Effector CD4-positive, alpha-beta T cell (primary cell): ENCODE measurements around the gene RAB11A.
A peak's percentile ranks its signal among the peaks of the same experiment; 100 is the strongest.
"Not testable (repeated sequence)": the region's sequence is repeated elsewhere in the genome, so short reads cannot be mapped to it uniquely, and the experiment has no call there.

Source experiments
- DNase-seq: peaks from one replicate; pipeline ENCODE4 v3.0.0-alpha.2; 2020

RAB11A gene

GRCh38 chr15:65845826-65846519, 23.3 kb upstream of the RAB11A start:
- no peak for DNase-seq

DNA sequence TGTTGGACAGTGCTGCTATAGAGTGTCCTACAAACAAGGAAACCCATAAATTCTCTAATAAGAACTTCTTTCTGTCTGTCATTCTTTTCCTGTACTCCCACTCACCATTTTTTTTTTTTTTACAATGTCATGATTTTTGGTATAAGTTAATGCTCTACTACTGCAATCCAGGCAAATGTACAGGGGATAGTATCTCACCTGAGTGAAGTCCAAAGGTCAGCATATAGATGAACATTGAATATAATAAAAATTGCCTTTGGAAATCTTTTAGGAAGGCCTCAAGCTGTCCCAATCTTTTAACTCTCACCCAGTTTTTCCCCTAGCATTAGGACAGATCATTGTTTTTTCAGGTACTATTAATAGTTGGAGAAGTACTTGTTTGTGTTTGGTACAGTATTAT, 21.3 kb upstream of the RAB11A start:
- DNase-seq: no peak

DNA sequence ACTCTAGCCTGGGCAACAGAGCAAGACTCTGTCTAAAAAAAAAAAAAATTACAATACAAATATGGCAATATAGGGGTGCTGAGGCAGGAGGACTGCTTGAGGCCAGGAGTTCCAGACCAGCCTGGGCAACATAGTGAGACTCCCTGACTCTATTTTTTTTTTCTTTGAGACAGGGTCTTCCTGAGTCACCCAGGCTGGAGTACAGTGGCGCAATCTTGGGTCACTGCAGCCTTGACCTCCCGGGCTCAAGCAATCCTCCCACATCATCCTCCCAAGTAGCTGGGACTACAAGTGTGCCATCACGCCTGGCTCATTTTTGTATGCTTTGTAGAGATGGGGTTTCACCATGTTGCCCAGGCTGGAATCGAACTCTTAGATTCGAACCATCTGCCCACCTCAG, 17.3 kb upstream of the RAB11A start:
- no peak for DNase-seq

DNA sequence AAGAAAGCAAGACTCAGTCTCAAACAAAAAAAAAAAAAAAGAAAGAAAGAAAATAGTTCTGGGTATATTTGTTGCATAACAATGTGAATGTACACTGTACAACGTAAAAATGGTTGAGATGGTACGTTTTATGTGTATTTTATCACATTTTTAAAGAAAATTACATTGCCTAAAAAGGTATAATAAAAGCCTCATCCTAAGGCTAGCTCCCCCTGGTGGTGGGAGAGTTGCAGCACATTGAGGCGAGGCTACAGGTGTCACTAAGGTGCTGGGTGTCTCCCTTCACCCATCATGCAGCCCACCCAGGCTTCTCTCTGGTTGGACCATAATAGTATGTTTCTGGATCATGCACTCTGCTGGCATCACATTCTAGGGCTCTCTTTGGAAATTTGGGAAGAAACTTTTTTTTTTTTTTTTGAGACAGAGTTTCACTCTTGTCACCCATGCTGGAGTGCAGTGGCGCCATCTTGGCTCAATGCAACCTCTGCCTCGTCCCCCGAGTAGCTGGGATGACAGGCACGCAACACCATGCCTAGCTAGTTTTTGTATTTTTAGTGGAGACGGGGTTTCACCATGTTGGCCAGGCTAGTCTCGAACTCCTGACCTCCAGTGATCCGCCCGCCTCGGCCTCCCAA, 12.4 kb upstream of the RAB11A start:
- DNase-seq: peak; percentile 84

DNA sequence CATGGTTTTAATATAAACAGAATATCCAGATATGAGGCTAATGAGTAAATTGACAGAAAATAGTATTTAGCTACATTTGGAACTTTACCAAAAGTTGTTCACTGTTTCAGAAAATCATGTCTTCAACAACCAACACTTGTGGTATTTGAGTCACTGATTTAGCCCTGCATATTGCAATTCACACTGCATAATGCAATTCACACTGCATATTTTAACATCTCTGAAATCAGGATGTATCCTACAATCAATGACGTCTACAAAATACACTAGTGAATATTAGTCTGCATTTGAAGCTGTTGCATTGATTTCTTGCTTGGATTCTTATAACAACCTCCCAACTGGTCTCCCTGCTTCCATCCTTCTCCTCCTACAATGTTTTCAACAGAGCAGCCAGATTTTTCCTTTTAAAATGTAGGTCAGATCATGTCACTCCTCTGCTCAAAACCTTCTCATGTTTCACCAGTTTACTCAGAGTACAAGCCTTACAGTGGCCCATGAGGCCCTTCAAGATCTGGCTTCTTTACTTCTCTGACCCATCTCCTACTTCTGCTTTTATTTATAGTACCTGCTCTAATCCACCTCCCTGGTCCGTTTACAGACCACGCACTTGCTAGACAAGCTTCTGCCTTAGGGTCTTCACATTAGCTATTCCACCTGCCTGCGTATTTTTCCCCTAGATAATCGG, 11.4 kb upstream of the RAB11A start:
- DNase-seq: no peak

- DNase-seq: peak; percentile 16
Observed at GRCh38 chr15:65862682-65863081, 6.6 kb upstream of the RAB11A start.

DNA sequence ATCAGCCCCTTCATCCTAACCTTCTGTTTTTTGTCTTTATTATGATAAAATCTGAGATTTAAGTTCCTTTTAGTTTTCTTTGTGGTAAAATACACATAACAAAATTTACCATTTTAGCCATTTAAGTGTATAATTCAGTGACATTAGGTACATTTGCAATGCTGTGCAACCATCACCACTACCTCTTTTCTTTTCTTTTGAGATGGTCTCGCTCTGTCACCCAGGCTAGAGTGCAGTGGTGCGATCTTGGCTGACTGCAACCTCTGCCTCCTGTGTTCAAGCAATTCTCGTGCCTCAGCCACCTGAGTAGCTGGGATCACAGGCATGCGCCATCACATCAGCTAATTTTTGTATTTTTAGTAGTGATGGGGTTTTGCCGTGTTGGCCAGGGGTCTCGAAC, 6.2 kb upstream of the RAB11A start:
- no peak for DNase-seq

DNA sequence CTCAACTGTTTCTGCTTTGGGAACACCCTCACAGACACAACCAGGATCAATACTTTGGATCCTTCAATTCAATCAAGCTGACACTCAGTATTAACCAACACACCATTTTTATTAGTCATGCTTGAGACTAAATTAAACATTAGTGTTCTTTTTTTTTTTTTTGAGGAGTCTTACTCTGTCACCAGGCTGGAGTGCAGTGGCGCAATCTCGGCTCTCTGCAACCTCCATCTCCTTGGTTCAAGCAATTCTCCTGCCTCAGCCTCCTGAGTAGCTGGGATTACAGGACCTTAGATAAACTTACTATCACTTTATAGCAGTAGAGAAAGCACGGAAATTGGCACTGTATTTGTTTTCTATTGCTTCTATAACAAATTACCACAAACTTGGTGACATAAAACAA, 2.0 kb upstream of the RAB11A start:
- no peak for DNase-seq

DNA sequence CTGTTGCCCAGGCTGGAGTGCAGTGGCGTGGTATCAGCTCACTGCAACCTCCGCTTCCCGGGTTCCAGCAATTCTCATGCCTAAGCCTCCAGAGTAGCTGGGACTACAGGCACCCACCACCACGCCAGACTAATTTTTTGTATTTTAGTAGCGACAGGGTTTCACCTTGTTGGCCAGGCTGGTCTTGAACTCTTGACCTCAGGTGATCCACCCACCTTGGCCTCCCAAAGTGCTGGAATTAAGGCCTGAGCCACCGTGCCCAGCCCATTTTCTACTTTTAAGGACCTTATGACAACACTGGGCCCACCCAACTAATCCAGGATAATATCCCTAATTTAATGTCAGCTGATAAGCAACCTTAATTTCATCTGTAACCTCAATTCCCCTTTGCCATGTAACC, 1.4 kb upstream of the RAB11A start:
- DNase-seq: not testable (repeated sequence)

DNA sequence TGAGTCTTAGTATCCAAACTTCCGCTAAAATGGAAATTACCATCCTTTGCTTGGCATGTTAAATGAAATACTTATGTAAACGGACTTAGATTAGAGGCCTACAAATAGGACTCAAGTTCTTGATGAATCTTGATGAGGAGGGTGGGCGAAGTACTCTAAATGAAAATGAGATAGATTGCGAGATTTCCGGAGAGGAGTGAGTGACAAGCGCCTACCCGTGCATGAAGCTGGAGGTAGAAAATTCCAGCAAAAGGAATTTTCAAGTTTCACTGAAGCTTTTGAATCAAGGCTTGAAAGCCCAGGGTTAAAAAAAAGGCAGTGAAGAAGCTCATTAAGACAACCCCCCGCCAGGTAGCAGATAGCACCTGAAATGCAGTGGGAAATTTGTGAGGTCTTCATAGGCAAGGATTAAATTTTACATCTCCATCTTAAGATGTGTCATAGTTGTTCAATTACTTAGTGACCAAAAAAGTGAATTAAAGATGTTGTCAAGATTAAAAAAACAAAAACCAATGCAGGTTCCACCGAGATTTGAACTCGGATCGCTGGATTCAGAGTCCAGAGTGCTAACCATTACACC, 655 bp upstream of the RAB11A start:
- DNase-seq: no peak

DNA sequence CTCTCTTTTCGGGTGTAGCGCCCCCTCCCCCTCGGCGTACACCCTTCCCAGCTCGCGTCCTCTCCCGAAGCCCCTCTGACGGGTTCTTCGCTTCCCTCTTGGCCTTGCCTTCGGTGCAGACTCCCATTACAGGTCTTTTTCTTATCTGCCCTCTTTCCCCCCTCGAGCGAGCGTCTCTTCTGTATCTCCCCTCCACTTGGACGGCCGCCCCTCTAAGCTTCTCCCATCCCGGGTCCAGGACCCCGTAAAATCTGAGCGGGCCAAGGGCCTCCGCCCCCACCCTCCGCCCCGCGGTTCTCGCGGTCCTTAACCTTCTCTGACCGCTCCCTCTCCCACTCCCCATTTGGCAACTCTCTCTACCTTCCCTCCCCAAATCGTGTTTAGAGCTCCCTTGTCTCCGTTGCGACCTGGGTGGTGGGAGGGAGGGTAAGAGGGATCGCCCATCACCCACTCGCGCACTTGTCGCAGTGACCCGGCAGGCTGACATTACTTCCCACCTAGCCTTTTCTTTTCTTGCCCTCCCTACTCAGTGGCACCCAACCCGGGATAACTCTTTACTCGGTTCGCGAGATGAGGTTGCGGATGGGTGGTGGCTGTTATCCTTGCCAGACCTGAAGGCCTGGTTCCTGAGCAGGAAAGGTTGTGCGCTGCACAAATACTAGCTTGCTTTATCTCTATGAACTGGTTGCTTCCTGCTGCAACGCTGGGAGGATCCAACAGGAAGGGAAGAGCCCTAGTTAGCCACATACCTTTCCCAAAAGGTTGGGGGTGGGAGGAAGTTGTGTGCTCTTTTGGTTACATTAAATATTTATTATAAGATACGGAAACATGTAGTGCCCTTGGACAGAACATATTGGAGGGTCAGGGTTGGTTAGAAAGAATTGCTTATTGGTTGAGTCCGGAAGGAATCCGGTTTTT, 922 bp downstream of the RAB11A start:
- DNase-seq: peak; percentile 2

DNA sequence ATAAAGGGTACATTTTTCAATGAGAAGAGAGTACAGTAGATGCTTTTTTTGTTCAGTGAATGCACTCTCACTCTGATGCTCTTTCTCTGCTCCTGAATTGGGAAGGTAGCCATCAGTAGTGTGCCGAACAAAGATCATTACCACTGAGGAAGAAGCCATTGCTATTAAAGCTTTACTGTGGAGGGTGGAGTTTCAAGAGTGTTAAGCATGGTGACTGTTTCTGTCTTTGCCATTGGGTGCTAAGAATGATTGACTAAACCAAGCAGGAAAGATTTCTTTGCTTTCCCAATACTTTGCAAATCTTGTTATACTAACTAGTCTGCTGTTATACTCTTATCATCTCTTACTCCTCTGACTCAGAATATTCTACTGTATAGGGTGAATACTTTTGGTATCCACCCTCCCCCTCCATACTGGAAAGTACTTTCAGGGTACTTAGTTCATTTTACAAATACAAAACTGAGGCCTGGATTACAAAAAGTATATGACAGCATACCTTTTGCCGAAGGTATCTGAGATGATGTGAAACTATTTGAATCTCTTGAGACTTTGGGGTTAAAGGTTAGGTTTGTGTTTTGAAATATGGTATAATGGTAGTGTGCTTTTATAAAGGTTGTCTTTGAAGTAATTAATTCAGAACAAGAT, 1.7 kb downstream of the RAB11A start:
- no peak for DNase-seq

DNA sequence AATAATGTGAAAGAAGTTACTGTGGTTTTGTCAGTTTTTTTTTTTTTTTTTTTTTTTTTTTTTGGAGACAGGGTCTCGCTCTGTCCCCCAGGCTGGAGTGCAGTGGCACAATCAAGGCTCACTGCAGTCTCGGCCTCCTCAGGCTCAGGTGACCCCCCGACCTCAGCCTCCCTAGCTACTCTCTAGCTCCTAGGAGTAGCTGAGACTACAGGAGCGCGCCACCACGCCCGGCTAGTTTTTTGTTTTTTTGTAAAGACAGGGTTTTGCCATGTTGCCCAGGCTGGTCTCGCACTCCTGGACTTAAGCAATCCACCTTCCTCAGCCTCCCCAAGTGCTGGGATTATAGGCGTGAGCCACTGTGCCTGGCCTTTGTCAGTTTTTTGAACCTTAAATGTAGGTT, 2.6 kb downstream of the RAB11A start:
- not testable (repeated sequence) for DNase-seq

DNA sequence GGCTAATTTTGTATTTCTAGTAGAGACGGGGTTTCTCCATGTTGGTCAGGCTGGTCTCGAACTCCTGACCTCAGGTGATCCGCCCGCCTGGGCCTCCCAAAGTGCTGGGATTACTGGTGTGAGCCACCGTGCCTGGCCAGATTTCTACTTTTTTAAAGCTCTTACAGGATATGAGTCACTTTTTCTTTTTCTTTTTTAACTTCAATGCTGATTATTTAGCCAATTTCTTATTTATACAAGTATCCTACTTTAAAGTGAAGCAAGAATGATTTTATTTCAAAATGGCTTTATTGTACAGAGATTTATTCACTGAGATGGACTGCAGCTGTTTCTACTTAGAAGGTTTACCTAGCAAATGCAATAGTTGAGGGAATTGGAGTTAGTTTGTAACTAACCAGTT, 3.3 kb downstream of the RAB11A start:
- not testable (repeated sequence) for DNase-seq

GRCh38 chr15:65873256-65873655, 4.0 kb downstream of the RAB11A start:
- DNase-seq: no peak

DNA sequence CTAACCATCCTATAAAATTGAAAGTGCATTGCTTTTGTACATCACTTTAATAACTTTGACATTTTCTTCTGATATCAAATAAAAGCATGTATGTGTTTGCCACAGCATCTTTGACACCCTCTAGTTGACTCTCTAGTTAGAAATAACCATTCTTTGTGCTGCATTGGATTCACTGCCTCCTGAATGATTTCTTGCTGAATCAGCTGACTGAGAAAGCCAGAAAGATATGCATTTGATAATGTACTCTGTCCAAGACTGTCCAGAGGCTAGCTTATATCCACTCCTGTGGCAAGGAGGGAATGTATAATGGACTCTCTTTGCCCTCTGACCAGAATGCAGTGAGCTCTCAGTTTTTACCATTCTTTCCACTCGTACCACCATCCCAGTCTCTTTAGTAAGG, 6.2 kb downstream of the RAB11A start:
- DNase-seq: no peak

- no peak for DNase-seq
Observed at GRCh38 chr15:65877749-65878148, 8.5 kb downstream of the RAB11A start.

DNA sequence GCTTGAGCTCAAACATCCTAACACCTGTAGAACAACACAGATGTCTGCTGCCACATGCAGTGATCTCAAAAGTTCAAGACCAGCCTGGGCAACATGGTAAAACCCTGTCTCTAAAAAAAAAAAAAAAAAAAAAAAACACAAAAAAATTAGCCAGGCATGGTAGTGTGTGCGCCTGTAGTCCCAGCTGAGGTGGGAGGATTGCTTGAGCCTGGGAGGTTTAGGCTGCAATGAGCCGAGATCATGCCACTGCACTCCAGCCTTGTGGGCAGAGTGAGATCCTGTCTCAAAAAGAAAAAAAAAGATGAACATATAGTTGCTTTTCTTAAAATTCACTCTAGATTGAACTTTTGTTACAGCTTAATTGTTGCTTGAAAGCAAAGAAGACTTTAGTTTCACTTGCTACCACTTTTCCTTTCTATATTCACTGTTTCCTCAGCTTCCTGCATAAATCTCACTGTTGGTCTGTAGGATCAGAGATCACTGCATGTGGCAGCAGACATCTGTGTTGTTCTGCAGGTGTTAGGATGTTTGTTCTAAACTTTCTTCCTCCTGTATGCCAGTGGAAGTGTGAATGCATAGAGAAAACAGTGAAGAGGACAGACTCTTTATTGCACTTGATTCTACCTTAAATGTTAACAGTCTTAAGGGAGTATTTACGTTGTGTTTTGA, 12.6 kb downstream of the RAB11A start:
- DNase-seq: no peak

DNA sequence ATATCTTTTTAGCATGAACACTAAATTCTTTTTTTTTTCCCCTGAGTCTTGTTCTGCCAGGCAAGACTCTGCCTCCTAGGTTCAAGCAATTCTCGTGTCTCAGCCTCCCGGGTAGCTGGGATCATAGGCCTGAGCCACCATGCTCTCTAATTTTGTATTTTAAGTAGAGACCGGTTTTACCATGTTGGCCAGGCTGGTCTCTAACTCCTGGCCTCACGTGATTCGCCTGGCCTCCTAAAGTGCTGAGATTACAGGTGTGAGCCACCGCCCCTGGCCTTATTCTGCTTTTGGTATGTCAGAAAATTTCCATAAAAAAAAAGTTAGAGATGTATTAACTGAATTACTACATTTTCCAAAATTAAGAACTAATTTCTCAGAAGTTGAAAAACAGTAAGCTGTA, 14.3 kb downstream of the RAB11A start:
- no peak for DNase-seq

- no peak for DNase-seq
Observed at GRCh38 chr15:65884511-65884910, 15.2 kb downstream of the RAB11A start.

DNA sequence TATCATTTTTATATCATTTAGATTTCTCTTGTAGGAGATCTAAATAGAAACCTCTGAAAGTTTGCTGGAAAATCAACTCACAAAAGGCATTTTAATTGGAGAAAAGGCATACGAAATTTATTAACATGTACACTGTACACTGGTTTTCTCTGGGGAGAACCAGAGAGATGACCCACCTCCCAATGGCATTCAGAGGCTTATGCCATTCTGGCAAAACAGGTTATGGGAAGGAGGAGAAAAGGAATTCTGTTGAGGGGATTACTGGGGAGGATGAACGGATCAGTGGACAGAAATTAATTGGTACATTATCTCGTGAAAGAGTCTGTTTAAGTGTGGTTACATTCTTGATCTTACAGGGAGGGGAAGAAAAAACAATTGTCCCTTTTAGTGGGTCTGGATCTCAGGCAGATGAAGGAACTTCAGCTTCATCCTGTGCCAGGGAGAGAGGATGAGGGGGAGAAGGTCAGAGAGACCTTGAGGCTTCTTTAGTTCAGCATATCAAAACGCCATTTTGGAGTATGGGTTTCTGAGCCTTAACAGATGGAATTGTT, 16.5 kb downstream of the RAB11A start:
- DNase-seq: no peak
